ENCODE measurements around the gene BBS9.

- TF ChIP-seq CTCF (IDR thresholded peaks at IDR 0.05; ENCODE audit: low read depth, low read length, missing input control) = no peak
- TF ChIP-seq NR2F2 (IDR thresholded peaks at IDR 0.05) = no peak
Measured at GRCh38 chr7:33156441-33156840, 27.1 kb downstream of the BBS9 start.
